HepG2 (cell line): ENCODE data around the gene DENND10. TPM values are rescaled to one million over a fixed set of nuclear protein-coding genes. Genes with fewer than 3 reads are reported as not detected.
A peak's percentile ranks its signal among the peaks of the same experiment; 100 is the strongest.

Source experiments
- ARNT ChIP-seq: fragments of 450-650 bp; IDR thresholded peaks from 2 replicates; pipeline ENCODE4 v1.6.1; 2017
- ATF7-NPFF ChIP-seq: sonication (generic); formaldehyde crosslinking; IDR thresholded peaks from 2 replicates; pipeline ENCODE4 v1.8.1; 2023; ENCODE audit warnings: mild to moderate bottlenecking, low read depth, missing genetic modification reagents, moderate library complexity
- CREM ChIP-seq, 2 experiments: sonication (generic) in 1 of 2; formaldehyde crosslinking in 1 of 2; IDR thresholded peaks; 2 replicates each; pipeline versions ENCODE4 v1.4.0 to v1.6.1; 2016 to 2020; ENCODE audit warnings: antibody characterized with exemption in 1 of 2, mild to moderate bottlenecking in 1 of 2, missing genetic modification reagents in 1 of 2
- GPN1 ChIP-seq: sonication (generic); formaldehyde crosslinking; IDR thresholded peaks from 2 replicates; pipeline ENCODE4 v1.5.1; 2020; ENCODE audit warnings: missing genetic modification reagents, borderline replicate concordance
- HMGA1 ChIP-seq: sonication (generic); formaldehyde crosslinking; conservative IDR thresholded peaks from 2 replicates; pipeline ENCODE4 v1.4.0; 2020; ENCODE audit warnings: missing genetic modification reagents
- IRF9 ChIP-seq: sonication (generic); formaldehyde crosslinking; IDR thresholded peaks from 2 replicates; pipeline ENCODE4 v1.8.0; 2022; ENCODE audit warnings: missing genetic modification reagents, mild to moderate bottlenecking, borderline replicate concordance
- MXD4 ChIP-seq: IDR thresholded peaks from 2 replicates; pipeline ENCODE4 v1.6.1; 2016; ENCODE audit warnings: mild to moderate bottlenecking, missing biosample characterization, missing genetic modification reagents
- NFATC3 ChIP-seq: sonication (generic); formaldehyde crosslinking; IDR thresholded peaks from 2 replicates; pipeline ENCODE4 v1.5.1; 2020; ENCODE audit warnings: mild to moderate bottlenecking, missing genetic modification reagents
- NR2F2 ChIP-seq: IDR thresholded peaks from 2 replicates; pipeline ENCODE4 v1.6.1; 2012; ENCODE audit warnings: low read depth, inconsistent platforms, borderline replicate concordance
- POLR2AphosphoS2 ChIP-seq: IDR thresholded peaks from 2 replicates; pipeline ENCODE4 v1.6.1; 2011; ENCODE audit warnings: low read depth, low read length, improper control_type of control experiment
- RFX5 ChIP-seq: IDR thresholded peaks from 2 replicates; pipeline ENCODE4 v1.6.1; 2011; ENCODE audit warnings: low read depth, low read length, improper control_type of control experiment
- SNAI1 ChIP-seq: sonication (generic); formaldehyde crosslinking; IDR thresholded peaks from 2 replicates; pipeline ENCODE4 v1.5.0; 2020; ENCODE audit warnings: mild to moderate bottlenecking, missing genetic modification reagents, borderline replicate concordance
- TCF7 ChIP-seq: sonication (generic); IDR thresholded peaks from 2 replicates; pipeline ENCODE4 v1.6.1; 2016; ENCODE audit warnings: antibody characterized with exemption, low read depth
- ZBTB1 ChIP-seq: sonication (generic); formaldehyde crosslinking; IDR thresholded peaks from 2 replicates; pipeline ENCODE4 v1.4.0; 2020; ENCODE audit warnings: missing genetic modification reagents, borderline replicate concordance
- ZBTB42 ChIP-seq: sonication (generic); formaldehyde crosslinking; IDR thresholded peaks from 2 replicates; pipeline ENCODE4 v1.5.0; 2020; ENCODE audit warnings: mild to moderate bottlenecking, missing genetic modification reagents
- ZHX2 ChIP-seq, 2 experiments: sonication (generic) in 1 of 2; formaldehyde crosslinking in 1 of 2; IDR thresholded peaks; 2 replicates each; pipeline versions ENCODE4 v1.6.1 to v1.9.0; 2014 to 2022; ENCODE audit warnings: antibody characterized with exemption in 1 of 2, borderline replicate concordance in 1 of 2, inconsistent platforms in 1 of 2, low read depth in 1 of 2, missing genetic modification reagents in 1 of 2
- ZNF12 ChIP-seq: sonication (generic); formaldehyde crosslinking; IDR thresholded peaks from 2 replicates; pipeline ENCODE4 v1.5.0; 2020; ENCODE audit warnings: missing genetic modification reagents
- ZNF136 ChIP-seq: sonication (generic); formaldehyde crosslinking; IDR thresholded peaks from 2 replicates; pipeline ENCODE4 v1.8.1; 2022; ENCODE audit warnings: low read depth, mild to moderate bottlenecking, moderate library complexity, missing genetic modification reagents
- ZNF276 ChIP-seq: sonication (generic); formaldehyde crosslinking; IDR thresholded peaks from 2 replicates; pipeline ENCODE4 v1.4.0; 2020; ENCODE audit warnings: mild to moderate bottlenecking, low read depth, missing genetic modification reagents
- ZNF34 ChIP-seq: sonication (generic); formaldehyde crosslinking; IDR thresholded peaks from 2 replicates; pipeline ENCODE4 v1.4.0; 2020; ENCODE audit warnings: mild to moderate bottlenecking, missing genetic modification reagents, borderline replicate concordance
- ZNF354B ChIP-seq: sonication (generic); formaldehyde crosslinking; IDR thresholded peaks from 2 replicates; pipeline ENCODE4 v1.8.0; 2022; ENCODE audit warnings: mild to moderate bottlenecking, missing genetic modification reagents
- polyA plus RNA-seq, 8 experiments: library from polyadenylated mRNA; depleted of rRNA in 3 of 8; stranded (reverse) in 7 of 8; unstranded in 1 of 8; fragments of >200 nt; fragmentation: Illumina TruSeq in 4 of 8; extraction: Trizol in 4 of 8; gene quantifications; 2 replicates each; pipeline versions ENCODE4 v1.2.1 to v1.2.3, GENCODE V29; 2011 to 2016; ENCODE audit warnings: low read depth in 4 of 8, missing spikeins in 1 of 8, mixed read lengths in 1 of 8; ENCODE audit not compliant: insufficient read depth in 1 of 8
- total RNA-seq, 5 experiments: library from RNA; depleted of rRNA; stranded (reverse); fragments of >200 nt; fragmentation: Illumina TruSeq; extraction: Trizol; gene quantifications; 2 replicates each; pipeline ENCODE4 v1.2.3, GENCODE V29; 2016; ENCODE audit warnings: low read depth in 1 of 5

DENND10 gene
- total and polyA plus RNA-seq, 2 of the 13 experiments (the other 11 are each of a cell fraction or from before 2014, with no cell fraction given): 43.7 to 78.8 TPM

- TF ChIP-seq ATF7-NPFF (CRISPR knock-in tag) (no peak), ZBTB42 (CRISPR knock-in tag) (no peak), TCF7 (peak; percentile 53; the same call in 1 of the 2 replicates), IRF9 (CRISPR knock-in tag) (no peak), SNAI1 (CRISPR knock-in tag) (no peak), ZNF34 (CRISPR knock-in tag) (no peak), ZBTB1 (CRISPR knock-in tag) (no peak), ZNF136 (CRISPR knock-in tag) (no peak; the same call in 1 of the 2 replicates), ZNF276 (CRISPR knock-in tag) (no peak), HMGA1 (no peak), CREM (IDR thresholded peaks at IDR 0.05) (peak; percentile 88), CREM (CRISPR knock-in tag; IDR thresholded peaks at IDR 0.05) (no peak), ZHX2 (IDR thresholded peaks at IDR 0.05; ENCODE audit: low read depth) (0 out of 2 replicates have a peak, but pooled peaks have one; percentile 57), ZHX2 (CRISPR knock-in tag; IDR thresholded peaks at IDR 0.05; ENCODE audit: borderline replicate concordance) (peak; percentile 40; the same call in 1 of the 2 replicates), GPN1 (CRISPR knock-in tag) (no peak), NR2F2 (peak; percentile 42; the same call in 1 of the 2 replicates), POLR2AphosphoS2 (no peak), NFATC3 (CRISPR knock-in tag) (no peak), ZNF12 (CRISPR knock-in tag) (peak; percentile 64; the same call in 1 of the 2 replicates), RFX5 (no peak), ZNF354B (CRISPR knock-in tag) (no peak), ARNT (no peak), MXD4 (CRISPR knock-in tag) (peak; percentile 65; the same call in 1 of the 2 replicates)
Measured at GRCh38 chr10:119120413-119120867, 16.5 kb downstream of the DENND10 start (continued).
